ENCODE data around the gene CFH.
"Not testable (repeated sequence)": the region's sequence is repeated elsewhere in the genome, so short reads cannot be mapped to it uniquely, and the experiment has no call there.

Gene CFH

GRCh38 chr1:196651637-196652215 lies at the start of gene CFH:
TSS of gene CFH (plus strand) at chr1:196652043. CDS start at chr1:196652118, 75 bp downstream.
- no peak for DNase-seq (ENCODE audit: low read depth, low spot score)

GRCh38 chr1:196603651-196604050 lies 48.2 kb upstream of the CFH start:
- no peak for DNase-seq (ENCODE audit: low read depth, low spot score)

GRCh38 chr1:196607981-196608380 lies 43.9 kb upstream of the CFH start:
- no peak for DNase-seq (ENCODE audit: low read depth, low spot score)

GRCh38 chr1:196608390-196609369 lies 43.2 kb upstream of the CFH start, which contains the start of gene KCNT2:
TSS of gene KCNT2 (minus strand) at chr1:196608440. CDS start at chr1:196608309, 131 bp downstream.
- DNase-seq (ENCODE audit: low read depth, low spot score), result no peak

- no peak for DNase-seq (ENCODE audit: low read depth, low spot score)
Measured at GRCh38 chr1:196609370-196609737, 42.5 kb upstream of the CFH start.

GRCh38 chr1:196611873-196612272 lies 40.0 kb upstream of the CFH start:
- no peak for DNase-seq (ENCODE audit: low read depth, low spot score)

GRCh38 chr1:196619721-196620120 lies 32.1 kb upstream of the CFH start:
- DNase-seq (ENCODE audit: low read depth, low spot score), result no peak

- DNase-seq (ENCODE audit: low read depth, low spot score), result no peak
Measured at GRCh38 chr1:196623079-196623478, 28.8 kb upstream of the CFH start.

GRCh38 chr1:196628838-196629237 lies 23.0 kb upstream of the CFH start:
- no peak for DNase-seq (ENCODE audit: low read depth, low spot score)

GRCh38 chr1:196637606-196638005 lies 14.2 kb upstream of the CFH start:
- DNase-seq (ENCODE audit: low read depth, low spot score), result no peak

GRCh38 chr1:196638466-196638865 lies 13.4 kb upstream of the CFH start:
- no peak for DNase-seq (ENCODE audit: low read depth, low spot score)

GRCh38 chr1:196639291-196639690 lies 12.6 kb upstream of the CFH start:
- DNase-seq (ENCODE audit: low read depth, low spot score), result not testable (repeated sequence)

GRCh38 chr1:196640976-196641375 lies 10.9 kb upstream of the CFH start:
- no peak for DNase-seq (ENCODE audit: low read depth, low spot score)

GRCh38 chr1:196649990-196650389 lies 1.9 kb upstream of the CFH start:
- DNase-seq (ENCODE audit: low read depth, low spot score), result no peak

- DNase-seq (ENCODE audit: low read depth, low spot score), result no peak
Measured at GRCh38 chr1:196650403-196650802, 1.4 kb upstream of the CFH start.

GRCh38 chr1:196651079-196651478 lies 764 bp upstream of the CFH start:
- no peak for DNase-seq (ENCODE audit: low read depth, low spot score)

- no peak for DNase-seq (ENCODE audit: low read depth, low spot score)
Measured at GRCh38 chr1:196654271-196654670, 2.4 kb downstream of the CFH start.

- DNase-seq (ENCODE audit: low read depth, low spot score), result no peak
Measured at GRCh38 chr1:196655071-196655470, 3.2 kb downstream of the CFH start.

- no peak for DNase-seq (ENCODE audit: low read depth, low spot score)
Measured at GRCh38 chr1:196655494-196655893, 3.7 kb downstream of the CFH start.

GRCh38 chr1:196659471-196659870 lies 7.6 kb downstream of the CFH start:
- no peak for DNase-seq (ENCODE audit: low read depth, low spot score)

- no peak for DNase-seq (ENCODE audit: low read depth, low spot score)
Measured at GRCh38 chr1:196660272-196660671, 8.4 kb downstream of the CFH start.

- DNase-seq (ENCODE audit: low read depth, low spot score), result no peak
Measured at GRCh38 chr1:196660852-196661251, 9.0 kb downstream of the CFH start.

GRCh38 chr1:196661345-196661744 lies 9.5 kb downstream of the CFH start:
- no peak for DNase-seq (ENCODE audit: low read depth, low spot score)

All from activated CD4-positive, CD25-positive, alpha-beta regulatory T cell treated with anti-CD3 and anti-CD28 coated beads, Interleukin-2, amount 50 U/mL, for 16 hours (primary cell).